CD4-positive, alpha-beta T cell treated with Interleukin-4 for 4 hours (primary cell): ENCODE data around the gene EHBP1.
"Not testable (repeated sequence)": the region's sequence is repeated elsewhere in the genome, so short reads cannot be mapped to it uniquely, and the experiment has no call there.

Experiments used
- DNase-seq: peaks from one replicate; pipeline ENCODE4 v3.0.0-alpha.2; 2020

The EHBP1 gene

GRCh38 chr2:62968668-62969067, 263.2 kb downstream of the EHBP1 start:
- no peak for DNase-seq

- DNase-seq = no peak
Measured at GRCh38 chr2:62971936-62972335, 266.4 kb downstream of the EHBP1 start.

- no peak for DNase-seq
Measured at GRCh38 chr2:62972601-62973000, 267.1 kb downstream of the EHBP1 start.

- no peak for DNase-seq
Measured at GRCh38 chr2:62974999-62975398, 269.5 kb downstream of the EHBP1 start.

- DNase-seq = no peak
Measured at GRCh38 chr2:62991605-62992004, 286.1 kb downstream of the EHBP1 start.

- DNase-seq = no peak
Measured at GRCh38 chr2:62992561-62992960, 287.0 kb downstream of the EHBP1 start.

GRCh38 chr2:62994206-62994605, 288.7 kb downstream of the EHBP1 start:
- DNase-seq = no peak

GRCh38 chr2:62996534-62997186, 291.1 kb downstream of the EHBP1 start:
- no peak for DNase-seq

- DNase-seq = no peak
Measured at GRCh38 chr2:62998949-62999348, 293.4 kb downstream of the EHBP1 start.

GRCh38 chr2:62999905-63000304, 294.4 kb downstream of the EHBP1 start:
- DNase-seq = no peak

- no peak for DNase-seq
Measured at GRCh38 chr2:63000801-63001200, 295.3 kb downstream of the EHBP1 start.

GRCh38 chr2:63001576-63001975, 296.1 kb downstream of the EHBP1 start:
- DNase-seq = no peak

- no peak for DNase-seq
Measured at GRCh38 chr2:63003351-63003750, 297.8 kb downstream of the EHBP1 start.

- DNase-seq = no peak
Measured at GRCh38 chr2:63007813-63008458, 302.4 kb downstream of the EHBP1 start.

GRCh38 chr2:63008838-63009237, 303.3 kb downstream of the EHBP1 start:
- DNase-seq = no peak

GRCh38 chr2:63009490-63009889, 304.0 kb downstream of the EHBP1 start:
- no peak for DNase-seq

GRCh38 chr2:63012541-63012940, 307.0 kb downstream of the EHBP1 start:
- DNase-seq = no peak

- DNase-seq = no peak
Measured at GRCh38 chr2:63013438-63013837, 307.9 kb downstream of the EHBP1 start.

- no peak for DNase-seq
Measured at GRCh38 chr2:63015389-63015788, 309.9 kb downstream of the EHBP1 start.

- DNase-seq = no peak
Measured at GRCh38 chr2:63018439-63018838, 312.9 kb downstream of the EHBP1 start.

- DNase-seq = not testable (repeated sequence)
Measured at GRCh38 chr2:63019686-63020085, 314.2 kb downstream of the EHBP1 start.

- DNase-seq = no peak
Measured at GRCh38 chr2:63023444-63023843, 317.9 kb downstream of the EHBP1 start.

GRCh38 chr2:63027220-63027619, 321.7 kb downstream of the EHBP1 start:
- DNase-seq = no peak

- no peak for DNase-seq
Measured at GRCh38 chr2:63029058-63029457, 323.5 kb downstream of the EHBP1 start.

GRCh38 chr2:63034526-63034925, 329.0 kb downstream of the EHBP1 start:
- DNase-seq = no peak
